Motor neuron (in vitro differentiated cells): ENCODE data around the gene ADGRA3. TPM values are rescaled to one million over a fixed set of nuclear protein-coding genes. Genes with fewer than 3 reads are reported as not detected.

Experiments used
- ATAC-seq, 8 experiments: fragments of 200-7000 bp; cut with Tn5 transposase; replicated peaks in 6 of 8; 2 replicates each; pipeline ENCODE4 v1.8.0; 2021; ENCODE audit warnings: mild to moderate bottlenecking in 8 of 8, moderate library complexity in 8 of 8
- H3K27ac ChIP-seq, 2 donors: fragments of 250-450 bp; sonication (Bioruptor Pico); 2 replicates each; pipeline ENCODE4 v1.9.0; 2021; ENCODE audit warnings: antibody characterized with exemption in 2 of 2, mild to moderate bottlenecking in 2 of 2, moderate library complexity in 1 of 2
- H3K4me1 ChIP-seq, 2 donors: fragments of 250-450 bp; sonication (Bioruptor Pico); replicated peaks in 1 of 2; 2 replicates each; pipeline ENCODE4 v1.6.1; 2021; ENCODE audit warnings: antibody characterized with exemption in 2 of 2, mild to moderate bottlenecking in 2 of 2, moderate library complexity in 1 of 2
- H3K4me3 ChIP-seq, 5 donors: fragments of 250-450 bp; sonication (Bioruptor Pico); 2 replicates each; pipeline ENCODE4 v1.9.0; 2021; ENCODE audit warnings: antibody characterized with exemption in 5 of 5, mild to moderate bottlenecking in 5 of 5, moderate library complexity in 4 of 5
- WGBS, 10 experiments: fragments of 450-650 bp; shearing (Covaris generic); methylation state at CpG; one replicate each; pipeline ENCODE4 v1.0.0; 2022; 5-methylcytosine and 5-hydroxymethylcytosine counted together
- in situ Hi-C, 9 experiments: fragments of 400-800 bp; cut with MboI; loops; one replicate each; pipeline ENCODE4 v1.15.0; 2021; ENCODE audit warnings: low sequenced_read_pairs in 9 of 9, low pct_unique_long_range_greater_than_20kb in 2 of 9; ENCODE audit not compliant: unreplicated experiment in 9 of 9
- total RNA-seq, 8 experiments: library from RNA; unstranded; fragments of 300-600 nt; gene quantifications; 2 replicates each; pipeline versions ENCODE4 v1.2.3 to v1.2.4, GENCODE V29; 2022

ADGRA3 gene, protein sequence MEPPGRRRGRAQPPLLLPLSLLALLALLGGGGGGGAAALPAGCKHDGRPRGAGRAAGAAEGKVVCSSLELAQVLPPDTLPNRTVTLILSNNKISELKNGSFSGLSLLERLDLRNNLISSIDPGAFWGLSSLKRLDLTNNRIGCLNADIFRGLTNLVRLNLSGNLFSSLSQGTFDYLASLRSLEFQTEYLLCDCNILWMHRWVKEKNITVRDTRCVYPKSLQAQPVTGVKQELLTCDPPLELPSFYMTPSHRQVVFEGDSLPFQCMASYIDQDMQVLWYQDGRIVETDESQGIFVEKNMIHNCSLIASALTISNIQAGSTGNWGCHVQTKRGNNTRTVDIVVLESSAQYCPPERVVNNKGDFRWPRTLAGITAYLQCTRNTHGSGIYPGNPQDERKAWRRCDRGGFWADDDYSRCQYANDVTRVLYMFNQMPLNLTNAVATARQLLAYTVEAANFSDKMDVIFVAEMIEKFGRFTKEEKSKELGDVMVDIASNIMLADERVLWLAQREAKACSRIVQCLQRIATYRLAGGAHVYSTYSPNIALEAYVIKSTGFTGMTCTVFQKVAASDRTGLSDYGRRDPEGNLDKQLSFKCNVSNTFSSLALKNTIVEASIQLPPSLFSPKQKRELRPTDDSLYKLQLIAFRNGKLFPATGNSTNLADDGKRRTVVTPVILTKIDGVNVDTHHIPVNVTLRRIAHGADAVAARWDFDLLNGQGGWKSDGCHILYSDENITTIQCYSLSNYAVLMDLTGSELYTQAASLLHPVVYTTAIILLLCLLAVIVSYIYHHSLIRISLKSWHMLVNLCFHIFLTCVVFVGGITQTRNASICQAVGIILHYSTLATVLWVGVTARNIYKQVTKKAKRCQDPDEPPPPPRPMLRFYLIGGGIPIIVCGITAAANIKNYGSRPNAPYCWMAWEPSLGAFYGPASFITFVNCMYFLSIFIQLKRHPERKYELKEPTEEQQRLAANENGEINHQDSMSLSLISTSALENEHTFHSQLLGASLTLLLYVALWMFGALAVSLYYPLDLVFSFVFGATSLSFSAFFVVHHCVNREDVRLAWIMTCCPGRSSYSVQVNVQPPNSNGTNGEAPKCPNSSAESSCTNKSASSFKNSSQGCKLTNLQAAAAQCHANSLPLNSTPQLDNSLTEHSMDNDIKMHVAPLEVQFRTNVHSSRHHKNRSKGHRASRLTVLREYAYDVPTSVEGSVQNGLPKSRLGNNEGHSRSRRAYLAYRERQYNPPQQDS (N-terminal part only)
- 100 to 1,000 TPM in 1 of 8 experiments, 10 to 100 TPM in 7; 12.5 to 137 (median 28.1) TPM for total RNA-seq

DNA sequence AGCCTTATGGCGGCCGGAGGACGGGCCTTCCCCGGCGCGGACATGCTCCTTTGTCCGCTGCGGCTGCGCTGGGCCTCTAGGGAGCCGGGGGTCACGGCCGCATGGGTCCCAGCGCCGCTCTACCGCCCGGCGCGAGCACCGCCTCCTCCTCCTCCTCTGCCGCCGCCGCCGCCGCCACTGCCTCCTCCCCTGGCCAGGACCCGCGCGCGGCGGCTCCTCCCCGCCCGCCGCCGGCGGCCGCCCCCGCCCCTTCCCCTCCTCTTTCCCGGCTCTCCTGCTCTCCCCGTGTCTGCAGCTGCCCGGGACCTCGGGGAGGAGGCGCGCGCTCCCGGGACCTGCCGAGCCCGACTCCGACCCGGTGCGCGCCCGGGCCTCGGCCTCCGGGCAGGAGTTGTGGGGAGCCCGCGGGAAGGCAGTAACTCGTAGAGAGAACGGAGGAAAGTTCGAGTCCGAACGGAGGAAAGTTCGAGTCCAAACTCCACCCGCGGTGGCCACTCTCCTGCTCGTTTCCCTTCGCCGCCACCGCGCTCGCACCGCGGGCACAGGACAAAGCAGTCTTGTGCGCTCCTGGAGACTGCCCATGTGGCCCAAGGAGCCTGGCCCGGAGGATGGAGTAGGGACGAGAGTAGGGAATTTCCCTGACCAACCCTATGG is at the start of gene ADGRA3:
Gene ADGRA3 (minus strand): TSS at position 179 of the 654 bp plus-strand sequence. CDS start 282 bp downstream, outside the sequence.
- ATAC-seq, result peak; percentile 69 to 88 (median 82)
- H3K27ac ChIP-seq, result peak within 1 kb of the TSS; percentile 84 to 87
- WGBS, 10 experiments, result 3 to 14% (median 8%) methylated on average over 2 to 10 of the region's 74 CpGs; no CpG with 5 or more reads in 7 of the 10 experiments
- H3K4me3 ChIP-seq, result peak within 1 kb of the TSS; percentile 56 to 94 (median 74)
- H3K4me1 ChIP-seq, result peaks cover 6 to 13% of the 10 kb centered on the region in 2 donors
- in situ Hi-C loops, result no loop called here

DNA sequence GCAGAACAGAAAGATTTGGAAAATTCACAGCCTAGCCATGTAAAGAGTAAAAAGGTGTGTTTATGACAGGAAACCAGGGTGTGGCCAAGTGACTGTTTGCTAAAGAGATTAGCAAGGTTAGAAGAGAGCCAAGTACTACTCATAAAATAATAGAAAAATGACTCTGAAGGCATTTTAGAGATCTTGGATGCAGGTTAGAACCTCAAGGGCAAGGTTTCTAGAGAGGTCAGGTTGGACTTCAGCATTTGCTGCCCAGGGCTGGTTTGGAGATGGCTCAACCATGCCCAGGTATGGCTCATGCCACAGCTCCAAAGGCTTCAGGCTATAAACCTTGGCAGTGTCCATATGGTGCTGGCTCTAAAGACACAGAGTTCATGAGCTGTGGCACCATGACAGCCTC is 40.6 kb upstream of the ADGRA3 start:
- in situ Hi-C loops, result no loop called here
- Histone ChIP-seq H3K4me3 (no peak overlapping the region), H3K4me1 (no peaks in the 10 kb centered on the region), H3K27ac (no peak overlapping the region)
- no peak for ATAC-seq

DNA sequence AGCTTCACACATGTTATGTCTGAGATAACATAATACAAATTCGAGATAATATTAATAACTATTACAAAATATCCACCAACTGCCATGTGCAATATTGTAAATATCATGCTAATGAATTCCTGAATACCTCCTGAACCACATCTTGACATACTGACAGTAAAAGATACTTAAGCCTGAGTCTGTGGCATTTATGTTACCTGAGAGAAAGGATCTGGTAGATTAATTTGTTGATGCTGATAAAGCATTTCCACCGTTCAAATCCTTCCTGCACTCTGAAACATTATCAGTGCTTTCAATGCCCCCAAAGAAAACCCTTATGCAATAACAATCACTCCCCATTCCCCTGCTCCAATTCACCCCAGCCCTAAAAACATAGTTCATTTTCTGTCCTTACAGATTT is 38.8 kb upstream of the ADGRA3 start:
- WGBS, 10 experiments, result 0 to 90% (median 49%) methylated on average over 1 to 2 of the region's 2 CpGs; no CpG with 5 or more reads in 2 of the 10 experiments
- no peak for ATAC-seq
- in situ Hi-C loops, result no loop called here
- Histone ChIP-seq H3K4me3 (no peak overlapping the region), H3K4me1 (no peaks in the 10 kb centered on the region), H3K27ac (no peak overlapping the region)

DNA sequence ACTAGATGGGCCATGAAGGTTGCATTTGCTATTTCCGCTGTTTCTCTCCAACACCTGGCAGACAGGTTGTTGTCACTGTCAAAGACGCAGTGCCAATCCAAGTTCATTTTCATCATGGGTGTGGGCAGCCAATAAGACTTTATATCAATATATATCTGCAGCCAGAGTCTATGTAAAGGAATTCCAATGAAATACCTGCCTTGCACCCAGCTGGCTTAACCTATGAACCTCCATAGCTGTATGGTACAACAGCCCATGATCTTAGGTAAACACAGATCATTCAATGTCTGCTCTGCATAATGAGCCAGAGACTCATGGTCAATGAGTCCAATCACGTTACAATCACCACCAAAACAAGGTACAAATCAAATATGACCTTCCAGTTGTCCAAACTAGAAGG is 37.7 kb upstream of the ADGRA3 start:
- 0 to 100% (median 60%) methylated on average over 1 to 3 of the region's 3 CpGs; no CpG with 5 or more reads in 1 of the 10 experiments for WGBS, 10 experiments
- Histone ChIP-seq H3K4me3 (no peak overlapping the region), H3K4me1 (no peaks in the 10 kb centered on the region), H3K27ac (no peak overlapping the region)
- ATAC-seq, result no peak
- in situ Hi-C loops, result no loop called here

DNA sequence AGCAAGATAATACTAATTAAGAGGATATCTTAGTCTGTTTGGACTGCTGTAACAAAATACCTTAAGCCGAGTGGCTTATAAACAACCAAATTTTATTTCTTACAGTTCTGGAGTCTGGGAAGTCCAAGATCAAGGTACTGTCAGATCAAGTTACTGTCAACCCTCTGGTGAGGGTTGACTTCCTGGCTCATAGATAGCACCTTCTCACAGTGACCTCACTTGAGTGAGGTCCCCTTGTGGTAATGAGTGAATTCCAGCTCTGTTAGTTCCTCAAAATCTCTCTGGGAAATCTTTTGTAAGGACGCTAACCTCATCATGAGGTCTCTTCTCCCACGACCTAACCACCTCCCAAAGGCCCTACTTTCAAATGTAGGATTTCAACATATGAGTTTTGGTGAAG is 36.9 kb upstream of the ADGRA3 start:
- Histone ChIP-seq H3K4me3 (no peak overlapping the region), H3K27ac (no peak overlapping the region), H3K4me1 (no peaks in the 10 kb centered on the region)
- 47 to 100% (median 71%) methylated on average over 1 to 3 of the region's 3 CpGs; no CpG with 5 or more reads in 1 of the 10 experiments for WGBS, 10 experiments
- in situ Hi-C loops, result no loop called here
- no peak for ATAC-seq

DNA sequence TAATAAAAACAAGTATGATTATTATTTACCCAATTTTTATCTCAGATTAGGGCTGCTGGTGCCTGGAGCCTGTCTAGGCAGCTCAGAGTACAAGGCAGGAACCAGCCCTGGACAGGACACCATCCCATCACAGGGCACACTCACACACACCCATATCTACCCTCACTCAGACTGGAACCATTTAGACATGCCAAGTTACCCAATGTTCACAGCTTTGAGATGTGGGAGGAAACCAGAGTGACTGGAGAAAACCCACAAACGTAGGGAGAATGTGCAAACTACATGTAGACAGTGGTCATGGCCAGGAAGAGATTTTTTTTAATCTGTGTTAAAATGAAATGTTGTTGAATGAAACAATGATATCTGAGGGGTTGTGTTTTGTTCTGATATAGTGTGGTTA is 35.7 kb upstream of the ADGRA3 start:
- in situ Hi-C loops, result no loop called here
- Histone ChIP-seq H3K27ac (no peak overlapping the region), H3K4me3 (no peak overlapping the region), H3K4me1 (no peaks in the 10 kb centered on the region)
- WGBS, 10 experiments, result 20 to 100% (median 83%) methylated on average over 1 of the region's 1 CpG; no CpG with 5 or more reads in 5 of the 10 experiments
- ATAC-seq, result no peak

DNA sequence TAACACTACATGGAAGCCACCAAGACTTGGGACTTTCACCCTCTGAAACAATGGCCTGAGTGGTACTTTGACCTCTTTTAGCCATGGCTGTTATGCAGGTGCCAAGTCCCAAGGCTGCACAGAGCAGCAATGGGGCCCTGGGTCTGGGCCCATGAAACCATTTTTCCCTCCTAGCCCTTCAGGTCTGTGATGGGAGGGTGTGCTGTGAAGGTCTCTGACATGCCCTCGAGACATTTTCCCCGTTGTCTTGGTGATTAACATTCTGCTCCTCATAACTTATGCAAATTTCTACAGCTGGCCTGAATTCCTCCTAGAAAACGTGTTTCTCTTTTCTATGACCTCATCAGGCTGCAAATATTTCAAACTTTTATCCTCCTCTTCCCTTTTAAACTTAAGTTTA is 30.4 kb upstream of the ADGRA3 start:
- no peak overlapping the region for H3K4me3 ChIP-seq
- ATAC-seq, result peak in 3 of 8 experiments; percentile 18 to 84 (median 69)
- no peaks in the 10 kb centered on the region for H3K4me1 ChIP-seq
- WGBS, 10 experiments, result 0 to 87% (median 27%) methylated on average over 1 to 3 of the region's 3 CpGs; no CpG with 5 or more reads in 2 of the 10 experiments
- no peak overlapping the region for H3K27ac ChIP-seq
- in situ Hi-C loops, result no loop called here

DNA sequence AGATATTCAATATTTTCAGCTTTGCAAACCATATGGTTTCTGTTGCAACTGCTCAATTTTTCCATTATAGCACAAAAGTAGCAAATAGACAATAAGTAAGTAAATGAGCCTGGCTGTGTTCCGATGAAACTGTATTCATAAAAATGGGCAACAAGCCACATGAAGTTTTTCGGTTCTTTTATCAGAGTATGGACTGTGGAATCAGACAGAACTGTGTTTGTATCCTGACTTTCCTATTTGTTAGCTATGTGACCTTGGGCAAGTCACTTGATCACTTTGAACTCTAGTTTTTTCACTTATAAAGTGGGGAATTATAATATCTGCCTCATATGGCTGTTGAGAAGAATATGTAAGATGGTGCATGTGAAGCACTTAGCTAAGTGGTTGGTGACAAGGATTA is 23.4 kb upstream of the ADGRA3 start:
- in situ Hi-C loops, result no loop called here
- no peak for ATAC-seq
- Histone ChIP-seq H3K4me3 (no peak overlapping the region), H3K27ac (no peak overlapping the region), H3K4me1 (no peaks in the 10 kb centered on the region)
- 0 to 100% (median 80%) methylated on average over 1 to 2 of the region's 2 CpGs for WGBS, 10 experiments

DNA sequence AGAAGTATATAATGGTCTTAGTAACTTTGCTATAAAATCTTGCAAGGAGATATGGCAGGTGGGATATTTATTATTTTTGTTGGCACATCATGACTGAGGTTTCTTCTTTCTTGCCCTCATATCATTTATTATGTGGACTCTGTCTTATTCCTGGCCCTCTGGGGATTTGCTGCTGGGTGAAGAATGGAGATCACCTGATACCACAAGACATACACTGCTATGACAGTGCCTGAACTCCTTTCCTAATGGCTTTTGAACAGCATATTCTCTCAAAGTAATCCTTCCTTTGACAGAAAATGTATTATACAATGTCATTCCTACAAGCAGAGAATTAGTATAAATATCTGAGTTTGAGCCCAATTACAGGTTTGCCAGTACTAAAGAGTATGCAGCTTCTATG is 22.0 kb upstream of the ADGRA3 start:
- Histone ChIP-seq H3K4me3 (no peak overlapping the region), H3K4me1 (no peaks in the 10 kb centered on the region), H3K27ac (no peak overlapping the region)
- in situ Hi-C loops, result no loop called here
- ATAC-seq, result peak in 5 of 8 experiments; percentile 18 to 99 (median 89)

DNA sequence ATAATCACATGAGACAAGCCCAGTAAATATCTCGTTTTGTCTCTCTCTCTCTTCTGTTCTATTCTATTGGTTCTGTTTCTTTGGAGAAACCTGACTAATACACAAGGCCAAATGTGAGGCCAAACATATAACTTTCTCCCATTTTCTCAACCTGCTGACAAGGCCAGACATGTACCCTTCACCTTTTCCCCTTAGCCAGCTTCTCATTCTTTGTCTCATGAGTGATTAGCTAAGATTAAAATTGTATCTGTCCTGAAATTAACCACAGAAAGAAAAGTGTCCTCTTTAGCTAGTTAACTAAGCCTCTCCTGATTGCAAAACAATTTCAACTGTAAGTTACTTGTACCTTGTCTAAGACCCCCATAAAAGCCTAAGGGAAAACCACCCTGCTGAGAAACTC is 18.5 kb upstream of the ADGRA3 start:
- 0 to 100% (median 20%) methylated on average over 1 of the region's 1 CpG; no CpG with 5 or more reads in 3 of the 10 experiments for WGBS, 10 experiments
- in situ Hi-C loops, result no loop called here
- Histone ChIP-seq H3K4me3 (no peak overlapping the region), H3K4me1 (no peaks in the 10 kb centered on the region), H3K27ac (no peak overlapping the region)
- ATAC-seq, result no peak

DNA sequence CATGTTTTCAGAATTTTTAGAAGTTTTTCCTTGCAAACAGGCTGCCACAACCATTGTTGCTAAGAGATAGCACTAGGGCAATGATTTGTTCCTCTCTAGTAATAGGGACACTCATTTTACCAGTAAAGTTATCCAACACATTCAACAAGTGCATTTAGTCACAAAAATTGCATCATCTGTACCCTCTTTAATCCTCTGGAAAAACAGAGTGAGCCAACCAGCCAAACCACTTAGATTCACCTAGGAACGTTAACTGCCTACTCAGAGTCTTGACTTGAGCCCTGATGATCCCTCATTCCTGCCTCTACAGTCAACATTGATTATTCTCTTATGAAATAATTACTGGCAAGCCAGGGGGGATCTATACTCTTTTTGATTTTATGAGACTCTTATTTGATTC is 17.0 kb upstream of the ADGRA3 start:
- H3K4me1 ChIP-seq, result no peaks in the 10 kb centered on the region
- no peak overlapping the region for H3K4me3 ChIP-seq
- H3K27ac ChIP-seq, result no peak overlapping the region
- ATAC-seq, result no peak
- WGBS, 10 experiments, result 0 to 100% (median 36%) methylated on average over 1 of the region's 1 CpG; no CpG with 5 or more reads in 4 of the 10 experiments
- in situ Hi-C loops, result no loop called here

DNA sequence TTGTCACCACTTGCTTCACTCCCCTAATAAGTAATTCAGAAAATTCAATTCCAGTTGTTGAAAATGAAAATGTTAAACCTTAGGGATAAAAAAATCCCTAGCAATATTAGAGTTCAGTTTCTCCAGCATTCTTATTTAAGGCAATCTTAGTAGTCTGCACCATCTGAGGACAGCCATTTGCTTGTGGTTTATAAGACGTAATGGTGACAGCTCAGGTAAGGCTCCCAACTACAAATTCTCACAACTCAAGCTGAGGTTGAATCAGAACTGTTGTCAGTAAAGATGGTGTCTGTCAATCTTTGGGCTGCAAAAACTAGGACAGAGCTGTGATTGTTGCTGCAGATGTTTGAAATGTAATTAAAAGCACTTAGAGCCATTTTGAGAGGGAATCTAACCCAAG is 16.3 kb upstream of the ADGRA3 start:
- H3K4me1 ChIP-seq, result no peaks in the 10 kb centered on the region
- ATAC-seq, result no peak
- no peak overlapping the region for H3K4me3 ChIP-seq
- in situ Hi-C loops, result no loop called here
- no peak overlapping the region for H3K27ac ChIP-seq
- WGBS, 10 experiments, result 20 to 100% (median 80%) methylated on average over 1 of the region's 1 CpG; no CpG with 5 or more reads in 4 of the 10 experiments
